ENCODE measurements around the gene STXBP6.

The STXBP6 gene

GRCh38 chr14:24904533-24904932 is 145.4 kb downstream of the STXBP6 start:
- no peaks in the 10 kb centered on the region for H3K27me3 ChIP-seq (replicated peaks)
- in situ Hi-C loops (cut with HindIII; ENCODE audit: low pct_ligation_motif_present, low sequenced_read_pairs), result no loop called here
- DNase-seq, result no peak
- TF ChIP-seq, protein P1, sequence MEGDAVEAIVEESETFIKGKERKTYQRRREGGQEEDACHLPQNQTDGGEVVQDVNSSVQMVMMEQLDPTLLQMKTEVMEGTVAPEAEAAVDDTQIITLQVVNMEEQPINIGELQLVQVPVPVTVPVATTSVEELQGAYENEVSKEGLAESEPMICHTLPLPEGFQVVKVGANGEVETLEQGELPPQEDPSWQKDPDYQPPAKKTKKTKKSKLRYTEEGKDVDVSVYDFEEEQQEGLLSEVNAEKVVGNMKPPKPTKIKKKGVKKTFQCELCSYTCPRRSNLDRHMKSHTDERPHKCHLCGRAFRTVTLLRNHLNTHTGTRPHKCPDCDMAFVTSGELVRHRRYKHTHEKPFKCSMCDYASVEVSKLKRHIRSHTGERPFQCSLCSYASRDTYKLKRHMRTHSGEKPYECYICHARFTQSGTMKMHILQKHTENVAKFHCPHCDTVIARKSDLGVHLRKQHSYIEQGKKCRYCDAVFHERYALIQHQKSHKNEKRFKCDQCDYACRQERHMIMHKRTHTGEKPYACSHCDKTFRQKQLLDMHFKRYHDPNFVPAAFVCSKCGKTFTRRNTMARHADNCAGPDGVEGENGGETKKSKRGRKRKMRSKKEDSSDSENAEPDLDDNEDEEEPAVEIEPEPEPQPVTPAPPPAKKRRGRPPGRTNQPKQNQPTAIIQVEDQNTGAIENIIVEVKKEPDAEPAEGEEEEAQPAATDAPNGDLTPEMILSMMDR (IDR thresholded peaks at IDR 0.05; ENCODE audit: low read depth, low read length, missing control alignments), result no peak
- no peaks in the 10 kb centered on the region for H3K36me3 ChIP-seq (replicated peaks)
- no peak overlapping the region for H3K27ac ChIP-seq
- no peak overlapping the region for H3K4me3 ChIP-seq (ENCODE audit: low read depth, low read length)

DNA sequence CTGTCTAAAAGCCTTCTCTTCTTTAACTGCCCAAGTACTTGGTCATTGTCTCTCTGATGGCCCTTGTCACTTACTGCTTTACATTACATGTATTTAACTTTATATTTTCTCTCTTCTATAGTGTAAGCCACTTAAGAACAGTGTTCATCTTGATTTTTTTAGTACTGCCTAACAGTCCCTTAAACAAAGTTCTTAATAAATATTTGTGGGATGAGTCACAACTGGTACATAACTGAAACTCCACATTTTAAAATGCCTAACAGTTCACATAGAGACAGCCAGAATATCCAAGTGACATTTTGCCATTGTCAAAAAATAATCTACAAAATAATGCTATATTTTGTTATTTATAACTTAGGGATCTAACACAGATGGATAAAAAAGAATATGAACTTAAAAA is 146.6 kb downstream of the STXBP6 start:
- DNase-seq, result no peak
- in situ Hi-C loops (cut with HindIII; ENCODE audit: low pct_ligation_motif_present, low sequenced_read_pairs), result no loop called here
- Histone ChIP-seq H3K27ac (no peak overlapping the region), H3K36me3 (replicated peaks) (no peaks in the 10 kb centered on the region), H3K27me3 (replicated peaks) (no peaks in the 10 kb centered on the region), H3K4me3 (ENCODE audit: low read depth, low read length) (no peak overlapping the region)
- TF ChIP-seq, protein P1 (IDR thresholded peaks at IDR 0.05; ENCODE audit: low read depth, low read length, missing control alignments), result no peak

- H3K4me3 ChIP-seq (ENCODE audit: low read depth, low read length), result no peak overlapping the region
Observed at GRCh38 chr14:24900269-24901100, 149.5 kb downstream of the STXBP6 start.

DNA sequence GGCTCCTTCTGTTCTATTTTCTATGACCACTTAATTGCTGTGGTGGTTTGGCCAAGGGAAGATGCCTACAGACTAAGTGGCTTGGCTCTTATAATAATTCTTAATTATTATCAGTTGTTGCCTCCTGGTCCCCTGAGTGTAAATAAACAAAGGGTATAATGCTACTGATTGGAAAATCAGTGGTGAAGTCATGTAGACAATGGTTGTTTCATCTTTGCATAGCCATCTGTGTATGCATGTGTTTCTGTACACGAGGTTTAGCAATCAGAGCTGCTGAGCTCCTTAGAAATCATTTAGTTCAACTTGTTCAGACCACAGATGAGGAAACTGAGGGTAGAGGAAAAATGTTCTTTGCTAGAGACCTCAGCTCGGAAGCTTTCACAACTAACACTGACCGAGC is 152.2 kb downstream of the STXBP6 start:
- no peak for DNase-seq
- Histone ChIP-seq H3K36me3 (replicated peaks) (no peaks in the 10 kb centered on the region), H3K27me3 (replicated peaks) (no peaks in the 10 kb centered on the region), H3K4me3 (ENCODE audit: low read depth, low read length) (no peak overlapping the region), H3K27ac (no peak overlapping the region)
- in situ Hi-C loops (cut with HindIII; ENCODE audit: low pct_ligation_motif_present, low sequenced_read_pairs), result no loop called here
- TF ChIP-seq, protein P1 (IDR thresholded peaks at IDR 0.05; ENCODE audit: low read depth, low read length, missing control alignments), result no peak

More at GRCh38 chr14:24900269-24901100, 149.5 kb downstream of the STXBP6 start:
- TF ChIP-seq, protein P1 (IDR thresholded peaks at IDR 0.05; ENCODE audit: low read depth, low read length, missing control alignments), result no peak
- Histone ChIP-seq H3K27me3 (replicated peaks) (no peaks in the 10 kb centered on the region), H3K36me3 (replicated peaks) (no peaks in the 10 kb centered on the region), H3K27ac (no peak overlapping the region)
- DNase-seq, result no peak
- in situ Hi-C loops (cut with HindIII; ENCODE audit: low pct_ligation_motif_present, low sequenced_read_pairs), result no loop called here

DNA sequence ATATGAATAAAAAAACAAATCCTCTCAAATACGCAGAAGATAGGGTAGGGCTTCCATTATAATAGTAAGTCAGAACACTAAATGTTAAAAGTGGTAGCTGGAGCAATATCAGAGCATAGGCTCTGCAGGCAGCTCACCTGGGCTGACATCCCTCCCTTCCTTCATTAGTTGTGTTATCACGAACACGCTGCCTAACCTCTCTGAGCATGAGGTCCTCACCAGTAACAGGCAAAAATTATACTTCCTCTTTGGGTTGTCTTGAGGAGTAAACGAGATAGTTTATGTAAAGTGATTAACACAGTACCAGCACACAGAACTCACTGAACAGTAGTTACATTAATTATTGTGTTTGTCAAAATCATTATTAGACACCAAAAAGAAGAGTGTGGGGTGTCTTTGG is 154.3 kb downstream of the STXBP6 start:
- H3K27ac ChIP-seq, result no peak overlapping the region
- H3K36me3 ChIP-seq (replicated peaks), result no peaks in the 10 kb centered on the region
- no peak overlapping the region for H3K4me3 ChIP-seq (ENCODE audit: low read depth, low read length)
- in situ Hi-C loops (cut with HindIII; ENCODE audit: low pct_ligation_motif_present, low sequenced_read_pairs), result no loop called here
- no peak for DNase-seq
- TF ChIP-seq, protein P1 (IDR thresholded peaks at IDR 0.05; ENCODE audit: low read depth, low read length, missing control alignments), result no peak
- no peaks in the 10 kb centered on the region for H3K27me3 ChIP-seq (replicated peaks)

DNA sequence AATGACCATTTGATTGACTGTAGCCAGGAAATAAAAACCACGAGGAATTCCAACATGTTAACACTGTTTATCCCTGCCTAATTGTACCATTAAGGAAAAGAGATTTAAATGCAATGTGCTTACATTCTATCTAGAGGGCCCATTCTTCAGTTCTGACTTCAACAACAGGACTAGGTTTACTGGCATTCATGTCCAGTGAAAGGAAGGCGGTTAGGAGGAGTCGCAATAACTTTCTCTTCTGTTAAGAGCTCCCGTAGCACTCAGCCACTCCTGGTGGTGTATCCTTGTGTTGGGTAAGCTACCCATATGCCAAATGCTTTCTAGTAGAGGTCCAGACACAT is 154.7 kb downstream of the STXBP6 start:
- Histone ChIP-seq H3K27me3 (replicated peaks) (no peaks in the 10 kb centered on the region), H3K4me3 (ENCODE audit: low read depth, low read length) (no peak overlapping the region), H3K27ac (no peak overlapping the region), H3K36me3 (replicated peaks) (no peaks in the 10 kb centered on the region)
- in situ Hi-C loops (cut with HindIII; ENCODE audit: low pct_ligation_motif_present, low sequenced_read_pairs), result no loop called here
- DNase-seq, result no peak
- TF ChIP-seq, protein P1 (IDR thresholded peaks at IDR 0.05; ENCODE audit: low read depth, low read length, missing control alignments), result no peak
